Loucy (cell line): Measurements from ENCODE around the gene CCDC28A.

ENCODE experiments used
- CTCF ChIP-seq: fragments of 200-600 bp; sonication (generic); conservative IDR thresholded peaks from 2 replicates; pipeline ENCODE4 v1.5.1; 2014; ENCODE audit warnings: mild to moderate bottlenecking, antibody characterized with exemption, low read length
- EZH2phosphoT487 ChIP-seq: fragments of 200-600 bp; IDR thresholded peaks from 2 replicates; pipeline ENCODE4 v1.6.1; 2018; ENCODE audit warnings: antibody characterized with exemption, mild to moderate bottlenecking, moderate library complexity, borderline replicate concordance

- no peak for TF ChIP-seq EZH2phosphoT487
- TF ChIP-seq CTCF, result no peak
These were observed 39.0 kb upstream of the CCDC28A start for GRCh38 chr6:138734585-138734984.
